Measurements from ENCODE around the gene ITGA6.

ITGA6 gene

GRCh38 chr2:172507199-172507598 lies 79.8 kb downstream of the ITGA6 start:
- Histone ChIP-seq H3K27ac (no peak overlapping the region), H3K4me1 (ENCODE audit: low read depth, poor library complexity, severe bottlenecking) (no peaks in the 10 kb centered on the region), H4K20me1 (ENCODE audit: insufficient read depth) (no peaks in the 10 kb centered on the region), H3K4me2 (no peak overlapping the region), H3K27me3 (ENCODE audit: insufficient read depth, low read depth) (no peaks in the 10 kb centered on the region), H3K4me3 (IDR thresholded peaks at IDR 0.05; ENCODE audit: insufficient read depth, low read depth, low read length) (no peak overlapping the region), H3K36me3 (ENCODE audit: insufficient read depth) (no peaks in the 10 kb centered on the region), H3K79me2 (ENCODE audit: insufficient read depth, low read depth) (no peaks in the 10 kb centered on the region), H2AFZ (ENCODE audit: low read depth) (no peak overlapping the region), H3K9ac (no peak overlapping the region)
- no peak for TF ChIP-seq CTCF (conservative IDR thresholded peaks at IDR 0.05; ENCODE audit: low read depth, low read length)

GRCh38 chr2:172510088-172510487 lies 82.7 kb downstream of the ITGA6 start:
- no peak for TF ChIP-seq CTCF (conservative IDR thresholded peaks at IDR 0.05; ENCODE audit: low read depth, low read length)
- H3K27ac ChIP-seq, result no peak overlapping the region
- no peak overlapping the region for H2AFZ ChIP-seq (ENCODE audit: low read depth)
- no peak overlapping the region for H3K9ac ChIP-seq
- no peaks in the 10 kb centered on the region for H3K27me3 ChIP-seq (ENCODE audit: insufficient read depth, low read depth)
- no peaks in the 10 kb centered on the region for H3K36me3 ChIP-seq (ENCODE audit: insufficient read depth)
- no peaks in the 10 kb centered on the region for H4K20me1 ChIP-seq (ENCODE audit: insufficient read depth)
- no peak overlapping the region for H3K4me3 ChIP-seq (IDR thresholded peaks at IDR 0.05; ENCODE audit: insufficient read depth, low read depth, low read length)
- H3K79me2 ChIP-seq (ENCODE audit: insufficient read depth, low read depth), result no peaks in the 10 kb centered on the region
- H3K4me2 ChIP-seq, result no peak overlapping the region
- H3K4me1 ChIP-seq (ENCODE audit: low read depth, poor library complexity, severe bottlenecking), result no peaks in the 10 kb centered on the region

- no peaks in the 10 kb centered on the region for H3K4me1 ChIP-seq (ENCODE audit: low read depth, poor library complexity, severe bottlenecking)
- H3K36me3 ChIP-seq (ENCODE audit: insufficient read depth), result no peaks in the 10 kb centered on the region
- H3K4me2 ChIP-seq, result no peak overlapping the region
- H3K27me3 ChIP-seq (ENCODE audit: insufficient read depth, low read depth), result no peaks in the 10 kb centered on the region
- no peak overlapping the region for H3K27ac ChIP-seq
- H3K9ac ChIP-seq, result no peak overlapping the region
- no peak overlapping the region for H3K4me3 ChIP-seq (IDR thresholded peaks at IDR 0.05; ENCODE audit: insufficient read depth, low read depth, low read length)
- H3K79me2 ChIP-seq (ENCODE audit: insufficient read depth, low read depth), result no peaks in the 10 kb centered on the region
- TF ChIP-seq CTCF (conservative IDR thresholded peaks at IDR 0.05; ENCODE audit: low read depth, low read length), result no peak
- no peaks in the 10 kb centered on the region for H4K20me1 ChIP-seq (ENCODE audit: insufficient read depth)
- H2AFZ ChIP-seq (ENCODE audit: low read depth), result no peak overlapping the region
Measured at GRCh38 chr2:172510548-172510947, 83.2 kb downstream of the ITGA6 start.

GRCh38 chr2:172512810-172513523 lies 85.6 kb downstream of the ITGA6 start:
- no peaks in the 10 kb centered on the region for H4K20me1 ChIP-seq (ENCODE audit: insufficient read depth)
- no peaks in the 10 kb centered on the region for H3K27me3 ChIP-seq (ENCODE audit: insufficient read depth, low read depth)
- H3K4me2 ChIP-seq, result no peak overlapping the region
- TF ChIP-seq CTCF (conservative IDR thresholded peaks at IDR 0.05; ENCODE audit: low read depth, low read length), result no peak
- no peak overlapping the region for H3K27ac ChIP-seq
- no peaks in the 10 kb centered on the region for H3K36me3 ChIP-seq (ENCODE audit: insufficient read depth)
- H3K9ac ChIP-seq, result no peak overlapping the region
- H3K79me2 ChIP-seq (ENCODE audit: insufficient read depth, low read depth), result no peaks in the 10 kb centered on the region
- H2AFZ ChIP-seq (ENCODE audit: low read depth), result no peak overlapping the region
- no peaks in the 10 kb centered on the region for H3K4me1 ChIP-seq (ENCODE audit: low read depth, poor library complexity, severe bottlenecking)
- no peak overlapping the region for H3K4me3 ChIP-seq (IDR thresholded peaks at IDR 0.05; ENCODE audit: insufficient read depth, low read depth, low read length)
